Heart right ventricle (tissue), 16 donors: Measurements from ENCODE around the gene ZNF668. TPM values are rescaled to one million over a fixed set of nuclear protein-coding genes. Genes with fewer than 3 reads are reported as not detected.

Experiments used
- ATAC-seq, 8 donors: fragments of 200-7000 bp; cut with Tn5 transposase; one replicate each; pipeline ENCODE4 v1.9.1; 2020; ENCODE audit warnings: mild to moderate bottlenecking in 8 of 8, moderate library complexity in 8 of 8, moderate number of reproducible peaks in 1 of 8
- DNase-seq, 2 donors: peaks; one replicate each; pipeline ENCODE4 v3.0.0-alpha.2; 2020
- H3K27ac ChIP-seq, 10 donors: fragments of 200-600 bp; sonication (generic) in 2 of 10; one replicate each; pipeline versions ENCODE4 v1.5.0 to v1.8.0; 2020 to 2022; ENCODE audit warnings: mild to moderate bottlenecking in 3 of 10
- H3K27me3 ChIP-seq, 7 donors: fragments of 200-600 bp; one replicate each; pipeline ENCODE4 v1.8.0; 2021 to 2022; ENCODE audit warnings: mild to moderate bottlenecking in 2 of 7
- H3K36me3 ChIP-seq, 9 donors: fragments of 200-600 bp; sonication (generic) in 1 of 9; one replicate each; pipeline versions ENCODE4 v1.5.0 to v1.8.0; 2020 to 2022; ENCODE audit warnings: mild to moderate bottlenecking in 2 of 9
- H3K4me1 ChIP-seq, 9 donors: fragments of 200-600 bp; sonication (generic) in 1 of 9; one replicate each; pipeline versions ENCODE4 v1.5.0 to v1.8.0; 2020 to 2022; ENCODE audit warnings: mild to moderate bottlenecking in 4 of 9
- H3K4me3 ChIP-seq, 10 donors: fragments of 200-600 bp; sonication (generic) in 2 of 10; one replicate each; pipeline versions ENCODE4 v1.5.0 to v1.8.0; 2020 to 2022; ENCODE audit warnings: mild to moderate bottlenecking in 7 of 10, moderate library complexity in 2 of 10
- H3K9me3 ChIP-seq, 11 donors: fragments of 200-600 bp in 10 of 11; sonication (generic) in 2 of 11; one replicate each; pipeline versions ENCODE4 v1.5.0 to v1.8.0; 2013 to 2022; ENCODE audit warnings: mild to moderate bottlenecking in 2 of 11, control low read depth in 1 of 11, moderate library complexity in 1 of 11
- WGBS, 2 donors: extraction: QIAGEN DNeasy Blood & Tissue Kit; methylation state at CpG; one replicate each; pipeline ENCODE4 v1.1.7; 2013; ENCODE audit warnings: inconsistent platforms in 1 of 2; 5-methylcytosine and 5-hydroxymethylcytosine counted together
- intact Hi-C, 10 donors: fragments of 100-400 bp; cut with DNase I; formaldehyde crosslinking; loops; one replicate each; pipeline versions ENCODE4 v1.11.1 to v1.14.2; 2022
- polyA plus RNA-seq, 2 donors: library from polyadenylated mRNA; stranded (reverse); fragments of 200-250 nt; gene quantifications; one replicate each; pipeline ENCODE4 v1.2.3, GENCODE V29; 2013
- total RNA-seq, 10 donors: library from RNA; stranded (reverse); fragmentation: NEBNext Ultra II Directional in 3 of 10; extraction: Animal tissue kit (Norgen Biotek cat#: 25700) in 3 of 10; gene quantifications; one replicate each; pipeline versions ENCODE4 v1.2.1 to v1.2.4, GENCODE V29; 2021 to 2023
- TF ChIP-seq, protein P1 (sequence below), 9 donors: fragments of 200-600 bp; sonication (generic) in 2 of 9; IDR thresholded peaks; one replicate each; pipeline versions ENCODE4 v1.5.0 to v1.8.0; 2021 to 2022; ENCODE audit warnings: antibody characterized with exemption in 9 of 9, mild to moderate bottlenecking in 5 of 9, moderate library complexity in 1 of 9
- donor health status: Arrhythmogenic right ventricular cardiomyopathy.
- donor health status: ischemic (EF 13 %, LVEDD 7.1; RV severe dilation, severe dysfunction).
- donor health status: healthy with polysubstance abuse.
- donor health status: DM: no; HTN: yes; CAD: no.
- donor health status: DM: no; HTN: no; CAD: no.
- donor health status: ischemic (EF 25% LVEDD 6.9; RV normal size, moderate dysfunction).
- donor health status: ischemic (EF 25% LVEDD 5.7; RV mildly dilated, moderate dysfunction).
- donor health status: healthy.
- donor health status: DM: yes; HTN: yes; CAD: no.
- donor health status: Ischemic cardiomyopathy.
- donor health status: ischemic (EF 35%, LVEDD 5.7; RV mildly dilated, moderate dysfunction).
- donor health status: nonischemic (EF 11% LVEDD 7.7; RV severe dilation, severe dysfunction).
- donor health status: DM: yes; HTN: yes; CAD: no.
- donor health status: PGD.
- donor health status: ischemic (EF 29% LVEDD 5.4; RV normal size, mild dysfunction).
- donor health status: nonischemic (EF 23%, LVEDD 6.1; RV moderate dilation, normal function).

Gene ZNF668
- total and polyA plus RNA-seq, 12 donors, result 3.6 to 8.2 (median 4.9) TPM

DNA sequence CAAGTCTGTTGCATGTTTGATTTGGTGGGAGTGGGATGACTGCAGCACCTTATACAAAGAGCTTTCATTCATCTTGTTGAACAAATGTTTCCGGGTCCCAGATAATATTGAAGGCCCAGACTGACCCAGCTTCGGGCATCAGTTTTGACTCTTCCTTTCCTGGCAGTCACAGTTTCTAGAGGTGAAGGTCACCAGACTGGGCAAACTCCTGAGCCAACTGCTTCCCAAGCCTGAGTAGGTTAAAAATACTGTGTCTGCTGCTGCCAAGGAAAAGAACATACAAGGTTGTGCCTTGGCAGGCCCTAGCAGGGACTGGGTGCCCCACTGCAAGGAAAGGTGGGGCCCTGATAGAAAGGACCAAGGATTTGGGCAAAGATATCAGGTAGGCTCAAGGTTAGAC is 38.7 kb upstream of the ZNF668 start:
- Histone ChIP-seq H3K4me3 (no peak overlapping the region), H3K27me3 (no peaks in the 10 kb centered on the region), H3K4me1 (peaks cover 17 to 72% (median 42%) of the 10 kb centered on the region in 9 donors), H3K27ac (peak overlapping the region; percentile 57 to 90 (median 84)), H3K36me3 (peaks cover 0 to 42% (median 30%) of the 10 kb centered on the region in 9 donors), H3K9me3 (no peaks in the 10 kb centered on the region)
- ATAC-seq (peak in 4 of 8 donors; percentile 10 to 40 (median 28)), DNase-seq (no peak)
- TF ChIP-seq, protein P1, sequence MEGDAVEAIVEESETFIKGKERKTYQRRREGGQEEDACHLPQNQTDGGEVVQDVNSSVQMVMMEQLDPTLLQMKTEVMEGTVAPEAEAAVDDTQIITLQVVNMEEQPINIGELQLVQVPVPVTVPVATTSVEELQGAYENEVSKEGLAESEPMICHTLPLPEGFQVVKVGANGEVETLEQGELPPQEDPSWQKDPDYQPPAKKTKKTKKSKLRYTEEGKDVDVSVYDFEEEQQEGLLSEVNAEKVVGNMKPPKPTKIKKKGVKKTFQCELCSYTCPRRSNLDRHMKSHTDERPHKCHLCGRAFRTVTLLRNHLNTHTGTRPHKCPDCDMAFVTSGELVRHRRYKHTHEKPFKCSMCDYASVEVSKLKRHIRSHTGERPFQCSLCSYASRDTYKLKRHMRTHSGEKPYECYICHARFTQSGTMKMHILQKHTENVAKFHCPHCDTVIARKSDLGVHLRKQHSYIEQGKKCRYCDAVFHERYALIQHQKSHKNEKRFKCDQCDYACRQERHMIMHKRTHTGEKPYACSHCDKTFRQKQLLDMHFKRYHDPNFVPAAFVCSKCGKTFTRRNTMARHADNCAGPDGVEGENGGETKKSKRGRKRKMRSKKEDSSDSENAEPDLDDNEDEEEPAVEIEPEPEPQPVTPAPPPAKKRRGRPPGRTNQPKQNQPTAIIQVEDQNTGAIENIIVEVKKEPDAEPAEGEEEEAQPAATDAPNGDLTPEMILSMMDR (IDR thresholded peaks at IDR 0.05), result no peak
- intact Hi-C loops, result loop anchor here in 1 of 10 donors (10.0 kb wide), 1 partner anchor 342 kb away; the partner anchor contains the start of gene ARMC5
- 55 to 58% methylated on average over 2 of the region's 2 CpGs for WGBS, 2 donors

DNA sequence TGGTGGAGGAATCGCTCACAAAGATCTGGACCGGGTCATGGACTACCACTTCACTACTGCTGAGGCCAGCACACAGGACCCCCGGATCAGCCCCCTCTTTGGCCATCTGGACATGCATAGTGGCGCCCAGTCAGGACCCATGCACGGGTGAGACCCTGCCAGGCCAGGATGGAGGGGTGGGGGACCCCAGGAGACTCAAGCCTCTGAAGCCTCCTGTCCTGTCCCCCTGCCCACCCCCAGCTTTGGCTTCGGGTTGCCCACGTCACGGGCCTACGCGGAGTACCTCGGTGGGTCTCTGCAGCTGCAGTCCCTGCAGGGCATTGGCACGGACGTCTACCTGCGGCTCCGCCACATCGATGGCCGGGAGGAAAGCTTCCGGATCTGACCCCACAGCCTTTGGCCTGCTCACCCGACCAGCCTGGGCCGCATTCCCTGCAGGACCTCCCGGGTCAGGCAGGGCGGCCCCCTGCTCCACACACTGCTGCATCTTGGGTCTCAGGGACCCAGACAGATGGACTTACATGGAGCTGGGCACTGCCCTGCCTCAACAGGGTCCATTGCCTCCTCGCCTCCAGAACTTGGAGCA is 37.9 kb upstream of the ZNF668 start:
- DNase-seq (no peak), ATAC-seq (peak in 1 of 8 donors; percentile 11)
- 92 to 96% methylated on average over 23 of the region's 23 CpGs for WGBS, 2 donors
- H3K27ac ChIP-seq, result peak overlapping the region; percentile 50 to 90 (median 84)
- H3K27me3 ChIP-seq, result no peaks in the 10 kb centered on the region
- H3K36me3 ChIP-seq, result peaks cover 0 to 42% (median 30%) of the 10 kb centered on the region in 9 donors
- H3K4me3 ChIP-seq, result no peak overlapping the region
- H3K4me1 ChIP-seq, result peaks cover 17 to 73% (median 41%) of the 10 kb centered on the region in 9 donors
- H3K9me3 ChIP-seq, result no peaks in the 10 kb centered on the region
- TF ChIP-seq, protein P1 (IDR thresholded peaks at IDR 0.05), result no peak
- intact Hi-C loops, result loop anchor here in 1 of 10 donors (10.0 kb wide), 1 partner anchor 343 kb away; the partner anchor contains the start of gene ARMC5

DNA sequence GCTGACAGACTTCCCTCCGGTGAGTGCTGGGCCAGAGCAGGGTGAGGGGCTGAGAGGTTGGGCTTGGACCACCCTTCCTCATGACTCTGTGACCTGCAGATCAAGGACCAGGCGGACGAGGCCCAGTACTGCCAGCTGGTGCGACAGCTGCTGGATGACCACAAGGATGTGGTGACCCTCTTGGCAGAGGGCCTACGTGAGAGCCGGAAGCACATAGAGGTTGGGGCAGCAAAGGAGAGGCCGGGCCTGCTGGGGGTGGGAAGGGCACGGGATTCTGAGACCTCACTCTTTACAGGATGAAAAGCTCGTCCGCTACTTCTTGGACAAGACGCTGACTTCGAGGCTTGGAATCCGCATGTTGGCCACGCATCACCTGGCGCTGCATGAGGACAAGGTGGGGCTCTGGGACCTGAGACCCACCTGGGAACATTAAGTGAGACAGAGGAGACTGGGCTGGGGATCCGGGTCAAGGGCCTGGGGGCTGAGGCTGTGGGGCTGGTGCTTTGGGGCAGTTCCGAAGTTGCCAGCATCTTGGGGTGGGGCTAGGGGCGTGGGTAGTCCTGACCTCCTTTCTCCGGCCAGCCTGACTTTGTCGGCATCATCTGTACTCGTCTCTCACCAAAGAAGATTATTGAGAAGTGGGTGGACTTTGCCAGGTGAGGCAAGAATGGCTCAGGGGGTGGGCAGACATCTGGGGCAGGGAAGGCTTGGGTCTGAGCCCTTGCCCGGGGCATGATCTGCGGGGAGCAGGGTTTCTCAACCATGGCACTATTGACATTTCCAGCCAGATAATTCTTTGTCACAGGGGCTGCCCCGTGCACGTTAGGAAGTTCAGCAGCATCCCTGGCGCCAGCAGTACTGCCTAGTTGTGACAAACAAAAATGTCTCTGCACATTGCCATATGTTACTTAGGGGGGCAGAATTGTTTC is 36.3 kb upstream of the ZNF668 start:
- H3K27ac ChIP-seq, result no peak overlapping the region
- TF ChIP-seq, protein P1 (IDR thresholded peaks at IDR 0.05), result no peak
- ATAC-seq (no peak), DNase-seq (no peak)
- no peak overlapping the region for H3K4me3 ChIP-seq
- H3K9me3 ChIP-seq, result no peaks in the 10 kb centered on the region
- WGBS, 2 donors, result 89 to 92% methylated on average over 26 of the region's 26 CpGs
- peaks cover 0 to 42% (median 30%) of the 10 kb centered on the region in 9 donors for H3K36me3 ChIP-seq
- H3K4me1 ChIP-seq, result peaks cover 19 to 66% (median 40%) of the 10 kb centered on the region in 9 donors
- H3K27me3 ChIP-seq, result no peaks in the 10 kb centered on the region
- intact Hi-C loops, result loop anchor here in 1 of 10 donors (10.0 kb wide), 1 partner anchor 344 kb away; the partner anchor contains the start of gene ARMC5

DNA sequence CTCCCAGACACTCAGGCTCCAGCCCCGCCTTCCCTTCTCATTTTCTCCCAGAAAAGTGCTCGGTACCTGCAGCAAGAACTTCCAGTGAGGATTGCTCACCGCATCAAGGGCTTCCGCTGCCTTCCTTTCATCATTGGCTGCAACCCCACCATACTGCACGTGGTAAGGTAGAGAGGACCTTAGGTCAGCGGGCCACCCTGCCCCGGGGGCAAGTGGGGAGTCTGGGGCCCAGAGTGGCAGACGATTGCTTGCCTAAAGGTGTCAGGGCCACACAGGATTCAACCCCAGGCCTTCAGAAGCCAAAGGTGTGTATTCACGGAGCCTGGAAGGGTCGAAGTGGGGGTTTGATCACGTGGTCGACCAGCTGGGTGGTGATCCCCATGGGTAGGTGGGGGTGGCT is 35.6 kb upstream of the ZNF668 start:
- no peaks in the 10 kb centered on the region for H3K27me3 ChIP-seq
- no peak for DNase-seq
- no peak for ATAC-seq
- intact Hi-C loops, result loop anchor here in 6 of 10 donors (2.0 to 10.0 kb wide), 4 partner anchors 33 to 345 kb away; partner anchors contain the start of genes ARMC5 (in 1 of the 6), ZNF646 (in 1 of the 6) and ZNF668 (in 1 of the 6)
- 91 to 94% methylated on average over 12 of the region's 12 CpGs for WGBS, 2 donors
- peak overlapping the region in 2 of 10 donors; percentile 98 to 99 for H3K27ac ChIP-seq
- peaks cover 0 to 42% (median 30%) of the 10 kb centered on the region in 9 donors for H3K36me3 ChIP-seq
- TF ChIP-seq, protein P1 (IDR thresholded peaks at IDR 0.05), result no peak
- H3K4me1 ChIP-seq, result peaks cover 19 to 61% (median 40%) of the 10 kb centered on the region in 9 donors
- no peaks in the 10 kb centered on the region for H3K9me3 ChIP-seq
- peak overlapping the region in 5 of 10 donors; percentile 98 to 100 (median 99) for H3K4me3 ChIP-seq
